WTC11 (cell line): ENCODE results near the gene EBF3.

Source experiments
- E2F1 ChIP-seq: sonication (generic); formaldehyde crosslinking; IDR thresholded peaks from 2 replicates; pipeline ENCODE4 v1.8.0; 2022; ENCODE audit warnings: mild to moderate bottlenecking, missing genetic modification reagents
- NR2C2 ChIP-seq: sonication (generic); formaldehyde crosslinking; IDR thresholded peaks from 2 replicates; pipeline ENCODE4 v1.8.0; 2022; ENCODE audit warnings: mild to moderate bottlenecking, missing genetic modification reagents
- RORB ChIP-seq: fragments of 250-450 bp; sonication (Bioruptor Pico); IDR thresholded peaks from 2 replicates; pipeline ENCODE4 v1.9.0; 2021; ENCODE audit warnings: mild to moderate bottlenecking
- SP1 ChIP-seq: sonication (generic); formaldehyde crosslinking; conservative IDR thresholded peaks from 2 replicates; pipeline ENCODE4 v1.8.1; 2022; ENCODE audit warnings: missing genetic modification reagents
- ZNF138 ChIP-seq: sonication (generic); formaldehyde crosslinking; conservative IDR thresholded peaks from 2 replicates; pipeline ENCODE4 v1.8.1; 2022; ENCODE audit warnings: mild to moderate bottlenecking, moderate library complexity, missing genetic modification reagents
- ZNF281 ChIP-seq: sonication (generic); formaldehyde crosslinking; IDR thresholded peaks from 2 replicates; pipeline ENCODE4 v1.8.0; 2023; ENCODE audit warnings: mild to moderate bottlenecking, missing genetic modification reagents
- TF ChIP-seq, protein P1 (sequence below): fragments of 200-600 bp; IDR thresholded peaks from 2 replicates; pipeline ENCODE4 v1.8.0; 2022; ENCODE audit warnings: antibody characterized with exemption
- TF ChIP-seq, protein P2 (sequence below): sonication (generic); formaldehyde crosslinking; IDR thresholded peaks from 2 replicates; pipeline ENCODE4 v1.8.1; 2023; ENCODE audit warnings: mild to moderate bottlenecking, missing genetic modification reagents, moderate library complexity
- TF ChIP-seq, protein P3 (sequence below): sonication (generic); formaldehyde crosslinking; IDR thresholded peaks from 2 replicates; pipeline ENCODE4 v1.8.1; 2023; ENCODE audit warnings: mild to moderate bottlenecking, missing genetic modification reagents
- TF ChIP-seq, protein P4 (sequence below): fragments of 250-450 bp; sonication (Bioruptor Pico); IDR thresholded peaks from 2 replicates; pipeline ENCODE4 v2.1.2; 2022; ENCODE audit warnings: mild to moderate bottlenecking, moderate library complexity

DNA sequence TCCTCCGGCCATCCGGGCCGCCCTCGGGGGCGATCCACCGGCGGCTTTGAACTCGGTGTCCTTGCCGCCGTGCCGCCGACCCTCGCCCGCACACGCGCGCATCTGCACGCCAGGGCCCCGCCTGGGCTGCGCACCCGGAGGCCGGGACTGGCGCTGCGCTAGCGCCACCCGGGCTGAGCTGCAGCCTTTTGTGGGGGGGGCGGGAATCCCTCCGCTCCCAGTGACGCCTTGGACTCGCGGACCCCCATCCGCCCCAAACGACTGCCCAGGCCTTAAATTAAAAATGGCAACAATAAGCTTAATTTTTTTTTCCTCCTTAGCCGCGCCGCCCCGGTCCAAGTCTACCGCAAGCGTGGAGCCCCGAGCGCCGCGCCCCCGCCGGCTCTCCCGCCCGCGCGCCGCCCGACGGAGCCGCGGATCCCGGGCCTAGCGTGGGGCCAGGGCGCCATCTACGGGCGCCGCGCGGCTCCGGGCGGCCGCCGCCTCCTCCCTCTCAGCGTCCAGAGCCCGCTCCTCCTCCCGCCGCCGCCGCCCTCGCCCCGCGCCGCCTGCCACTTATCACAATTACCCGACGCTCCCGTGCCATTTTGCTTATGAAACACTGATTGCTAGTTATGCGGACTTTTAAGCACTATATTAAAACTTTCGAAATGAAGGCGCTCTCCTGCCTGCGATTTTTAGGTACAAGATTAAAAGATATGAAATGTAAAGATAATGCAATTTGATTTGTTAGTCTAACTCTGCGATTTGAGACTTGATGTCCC is 7.5 kb upstream of the EBF3 start:
- TF ChIP-seq, protein P1, sequence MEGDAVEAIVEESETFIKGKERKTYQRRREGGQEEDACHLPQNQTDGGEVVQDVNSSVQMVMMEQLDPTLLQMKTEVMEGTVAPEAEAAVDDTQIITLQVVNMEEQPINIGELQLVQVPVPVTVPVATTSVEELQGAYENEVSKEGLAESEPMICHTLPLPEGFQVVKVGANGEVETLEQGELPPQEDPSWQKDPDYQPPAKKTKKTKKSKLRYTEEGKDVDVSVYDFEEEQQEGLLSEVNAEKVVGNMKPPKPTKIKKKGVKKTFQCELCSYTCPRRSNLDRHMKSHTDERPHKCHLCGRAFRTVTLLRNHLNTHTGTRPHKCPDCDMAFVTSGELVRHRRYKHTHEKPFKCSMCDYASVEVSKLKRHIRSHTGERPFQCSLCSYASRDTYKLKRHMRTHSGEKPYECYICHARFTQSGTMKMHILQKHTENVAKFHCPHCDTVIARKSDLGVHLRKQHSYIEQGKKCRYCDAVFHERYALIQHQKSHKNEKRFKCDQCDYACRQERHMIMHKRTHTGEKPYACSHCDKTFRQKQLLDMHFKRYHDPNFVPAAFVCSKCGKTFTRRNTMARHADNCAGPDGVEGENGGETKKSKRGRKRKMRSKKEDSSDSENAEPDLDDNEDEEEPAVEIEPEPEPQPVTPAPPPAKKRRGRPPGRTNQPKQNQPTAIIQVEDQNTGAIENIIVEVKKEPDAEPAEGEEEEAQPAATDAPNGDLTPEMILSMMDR: no peak
- TF ChIP-seq RORB (CRISPR knock-in tag): no peak
- TF ChIP-seq SP1 (CRISPR knock-in tag): no peak
- TF ChIP-seq ZNF281 (CRISPR knock-in tag): no peak
- TF ChIP-seq E2F1 (CRISPR knock-in tag): no peak
- no peak for TF ChIP-seq ZNF138 (CRISPR knock-in tag)
- TF ChIP-seq, protein P2, sequence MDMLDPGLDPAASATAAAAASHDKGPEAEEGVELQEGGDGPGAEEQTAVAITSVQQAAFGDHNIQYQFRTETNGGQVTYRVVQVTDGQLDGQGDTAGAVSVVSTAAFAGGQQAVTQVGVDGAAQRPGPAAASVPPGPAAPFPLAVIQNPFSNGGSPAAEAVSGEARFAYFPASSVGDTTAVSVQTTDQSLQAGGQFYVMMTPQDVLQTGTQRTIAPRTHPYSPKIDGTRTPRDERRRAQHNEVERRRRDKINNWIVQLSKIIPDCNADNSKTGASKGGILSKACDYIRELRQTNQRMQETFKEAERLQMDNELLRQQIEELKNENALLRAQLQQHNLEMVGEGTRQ (CRISPR knock-in tag): no peak
- TF ChIP-seq, protein P3, sequence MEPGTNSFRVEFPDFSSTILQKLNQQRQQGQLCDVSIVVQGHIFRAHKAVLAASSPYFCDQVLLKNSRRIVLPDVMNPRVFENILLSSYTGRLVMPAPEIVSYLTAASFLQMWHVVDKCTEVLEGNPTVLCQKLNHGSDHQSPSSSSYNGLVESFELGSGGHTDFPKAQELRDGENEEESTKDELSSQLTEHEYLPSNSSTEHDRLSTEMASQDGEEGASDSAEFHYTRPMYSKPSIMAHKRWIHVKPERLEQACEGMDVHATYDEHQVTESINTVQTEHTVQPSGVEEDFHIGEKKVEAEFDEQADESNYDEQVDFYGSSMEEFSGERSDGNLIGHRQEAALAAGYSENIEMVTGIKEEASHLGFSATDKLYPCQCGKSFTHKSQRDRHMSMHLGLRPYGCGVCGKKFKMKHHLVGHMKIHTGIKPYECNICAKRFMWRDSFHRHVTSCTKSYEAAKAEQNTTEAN: no peak
- TF ChIP-seq NR2C2 (CRISPR knock-in tag): no peak
- TF ChIP-seq, protein P4, sequence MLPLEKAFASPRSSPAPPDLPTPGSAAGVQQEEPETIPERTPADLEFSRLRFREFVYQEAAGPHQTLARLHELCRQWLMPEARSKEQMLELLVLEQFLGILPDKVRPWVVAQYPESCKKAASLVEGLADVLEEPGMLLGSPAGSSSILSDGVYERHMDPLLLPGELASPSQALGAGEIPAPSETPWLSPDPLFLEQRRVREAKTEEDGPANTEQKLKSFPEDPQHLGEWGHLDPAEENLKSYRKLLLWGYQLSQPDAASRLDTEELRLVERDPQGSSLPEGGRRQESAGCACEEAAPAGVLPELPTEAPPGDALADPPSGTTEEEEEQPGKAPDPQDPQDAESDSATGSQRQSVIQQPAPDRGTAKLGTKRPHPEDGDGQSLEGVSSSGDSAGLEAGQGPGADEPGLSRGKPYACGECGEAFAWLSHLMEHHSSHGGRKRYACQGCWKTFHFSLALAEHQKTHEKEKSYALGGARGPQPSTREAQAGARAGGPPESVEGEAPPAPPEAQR (CRISPR knock-in tag): no peak
